NK-92 (cell line): ENCODE data around the gene NPTN.

ENCODE experiments used
- DNase-seq: peaks from one replicate; lab custom pipeline; 2025; ENCODE audit not compliant: unreplicated experiment; lab: John Stamatoyannopoulos, UW

Gene NPTN

GRCh38 chr15:73632670-73633058, 525 bp downstream of the NPTN start:
- no peak for DNase-seq

GRCh38 chr15:73631915-73632669, 1.1 kb downstream of the NPTN start:
- DNase-seq: no peak

GRCh38 chr15:73630921-73631362, 2.2 kb downstream of the NPTN start:
- no peak for DNase-seq

GRCh38 chr15:73629798-73630429, 3.3 kb downstream of the NPTN start:
- DNase-seq: no peak

- DNase-seq: no peak
Measured at GRCh38 chr15:73628976-73629797, 4.0 kb downstream of the NPTN start.

GRCh38 chr15:73628102-73628501, 5.1 kb downstream of the NPTN start:
- DNase-seq: no peak

- DNase-seq: no peak
Measured at GRCh38 chr15:73626072-73626471, 7.1 kb downstream of the NPTN start.

GRCh38 chr15:73624530-73624929, 8.7 kb downstream of the NPTN start:
- DNase-seq: no peak

- no peak for DNase-seq
Measured at GRCh38 chr15:73621286-73621826, 11.8 kb downstream of the NPTN start.

GRCh38 chr15:73620078-73620477, 13.1 kb downstream of the NPTN start:
- DNase-seq: no peak

- DNase-seq: no peak
Measured at GRCh38 chr15:73617913-73618312, 15.3 kb downstream of the NPTN start.

GRCh38 chr15:73617301-73617831, 15.8 kb downstream of the NPTN start:
- DNase-seq: no peak

GRCh38 chr15:73608941-73609340, 24.2 kb downstream of the NPTN start:
- no peak for DNase-seq

- no peak for DNase-seq
Measured at GRCh38 chr15:73608475-73608874, 24.7 kb downstream of the NPTN start.

GRCh38 chr15:73607843-73608242, 25.3 kb downstream of the NPTN start:
- DNase-seq: no peak

- DNase-seq: no peak
Measured at GRCh38 chr15:73607405-73607804, 25.8 kb downstream of the NPTN start.

GRCh38 chr15:73605759-73606436, 27.3 kb downstream of the NPTN start:
- DNase-seq: no peak

GRCh38 chr15:73604477-73604876, 28.7 kb downstream of the NPTN start:
- DNase-seq: no peak

- no peak for DNase-seq
Measured at GRCh38 chr15:73602992-73603391, 30.2 kb downstream of the NPTN start.

GRCh38 chr15:73602446-73602843, 30.7 kb downstream of the NPTN start:
- no peak for DNase-seq
